Measurements from ENCODE around the gene OR2T10.

GRCh38 chr1:248597589-248597988 is at the start of gene OR2T10:
- TF ChIP-seq, protein P1, sequence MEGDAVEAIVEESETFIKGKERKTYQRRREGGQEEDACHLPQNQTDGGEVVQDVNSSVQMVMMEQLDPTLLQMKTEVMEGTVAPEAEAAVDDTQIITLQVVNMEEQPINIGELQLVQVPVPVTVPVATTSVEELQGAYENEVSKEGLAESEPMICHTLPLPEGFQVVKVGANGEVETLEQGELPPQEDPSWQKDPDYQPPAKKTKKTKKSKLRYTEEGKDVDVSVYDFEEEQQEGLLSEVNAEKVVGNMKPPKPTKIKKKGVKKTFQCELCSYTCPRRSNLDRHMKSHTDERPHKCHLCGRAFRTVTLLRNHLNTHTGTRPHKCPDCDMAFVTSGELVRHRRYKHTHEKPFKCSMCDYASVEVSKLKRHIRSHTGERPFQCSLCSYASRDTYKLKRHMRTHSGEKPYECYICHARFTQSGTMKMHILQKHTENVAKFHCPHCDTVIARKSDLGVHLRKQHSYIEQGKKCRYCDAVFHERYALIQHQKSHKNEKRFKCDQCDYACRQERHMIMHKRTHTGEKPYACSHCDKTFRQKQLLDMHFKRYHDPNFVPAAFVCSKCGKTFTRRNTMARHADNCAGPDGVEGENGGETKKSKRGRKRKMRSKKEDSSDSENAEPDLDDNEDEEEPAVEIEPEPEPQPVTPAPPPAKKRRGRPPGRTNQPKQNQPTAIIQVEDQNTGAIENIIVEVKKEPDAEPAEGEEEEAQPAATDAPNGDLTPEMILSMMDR (IDR thresholded peaks at IDR 0.05; ENCODE audit: control extremely low read depth in 1 of 3, insufficient read depth in 1 of 3, low read depth in 1 of 3, low read length in 3 of 3) = no peak
- TF ChIP-seq SP2 (IDR thresholded peaks at IDR 0.05; ENCODE audit: low read length) (no peak), TCF12 (IDR thresholded peaks at IDR 0.05; ENCODE audit: low read depth, low read length) (no peak), POLR2AphosphoS5 (IDR thresholded peaks at IDR 0.05; ENCODE audit: low read depth, low read length) (no peak), TAF7 (optimal IDR thresholded peaks at IDR 0.05; ENCODE audit: borderline replicate concordance, low read depth, low read length) (no peak), SRF (IDR thresholded peaks at IDR 0.05; ENCODE audit: low read depth, low read length) (no peak), KDM1A (IDR thresholded peaks at IDR 0.05; ENCODE audit: borderline replicate concordance, low read length) (no peak)

Measured in H1 (cell line).